HEK293 (cell line): ENCODE measurements around the gene ATP7A.
A peak's percentile ranks its signal among the peaks of the same experiment; 100 is the strongest.

Source experiments
- GFI1B ChIP-seq: fragments of 450-650 bp; formaldehyde crosslinking; IDR thresholded peaks from 2 replicates; pipeline ENCODE4 v1.5.1; 2016; ENCODE audit warnings: missing biosample characterization, missing genetic modification characterization
- MEIS1 ChIP-seq: sonication (generic); formaldehyde crosslinking; IDR thresholded peaks from 2 replicates; pipeline ENCODE4 v1.8.1; 2022; ENCODE audit warnings: missing genetic modification reagents, mild to moderate bottlenecking, borderline replicate concordance
- OVOL3 ChIP-seq: fragments of 450-650 bp; formaldehyde crosslinking; IDR thresholded peaks from 2 replicates; pipeline ENCODE4 v1.5.1; 2016; ENCODE audit warnings: missing biosample characterization, missing genetic modification characterization
- TCF7L2 ChIP-seq: IDR thresholded peaks from 2 replicates; pipeline ENCODE4 v1.6.1; 2011; ENCODE audit warnings: low read depth, mild to moderate bottlenecking, inconsistent platforms, low read length, moderate library complexity, borderline replicate concordance
- YY1 ChIP-seq: fragments of 450-650 bp; formaldehyde crosslinking; IDR thresholded peaks from 2 replicates; pipeline ENCODE4 v1.5.1; 2018; ENCODE audit warnings: missing biosample characterization, missing genetic modification characterization
- ZBTB1 ChIP-seq: fragments of 450-650 bp; formaldehyde crosslinking; IDR thresholded peaks from 2 replicates; pipeline ENCODE4 v1.5.1; 2016; ENCODE audit warnings: missing biosample characterization, missing genetic modification characterization
- ZBTB20 ChIP-seq: fragments of 450-650 bp; formaldehyde crosslinking; IDR thresholded peaks from 2 replicates; pipeline ENCODE4 v1.5.1; 2016; ENCODE audit warnings: missing biosample characterization, missing genetic modification characterization
- ZBTB21 ChIP-seq: fragments of 450-650 bp; formaldehyde crosslinking; IDR thresholded peaks from 2 replicates; pipeline ENCODE4 v1.5.1; 2017; ENCODE audit warnings: missing biosample characterization, missing genetic modification characterization
- ZNF19 ChIP-seq: fragments of 450-650 bp; formaldehyde crosslinking; IDR thresholded peaks from 2 replicates; pipeline ENCODE4; 2016; ENCODE audit warnings: missing biosample characterization, missing genetic modification characterization, low read depth
- ZNF266 ChIP-seq: fragments of 450-650 bp; formaldehyde crosslinking; IDR thresholded peaks from 2 replicates; pipeline ENCODE4 v1.5.1; 2016; ENCODE audit warnings: missing biosample characterization, missing genetic modification characterization, low read depth
- ZNF426 ChIP-seq: fragments of 450-650 bp; formaldehyde crosslinking; IDR thresholded peaks from 2 replicates; pipeline ENCODE4 v1.5.1; 2017; ENCODE audit warnings: missing biosample characterization, missing genetic modification characterization, mild to moderate bottlenecking, inconsistent platforms, moderate library complexity
- ZNF530 ChIP-seq: fragments of 450-650 bp; formaldehyde crosslinking; IDR thresholded peaks from 2 replicates; pipeline ENCODE4 v1.5.1; 2016; ENCODE audit warnings: low read depth, missing biosample characterization, missing genetic modification characterization
- ZNF623 ChIP-seq: fragments of 450-650 bp; formaldehyde crosslinking; IDR thresholded peaks from 2 replicates; pipeline ENCODE4 v1.5.1; 2016; ENCODE audit warnings: missing biosample characterization, missing genetic modification characterization
- ZNF660 ChIP-seq: fragments of 450-650 bp; IDR thresholded peaks from 2 replicates; pipeline ENCODE4 v1.5.1; 2018; ENCODE audit warnings: missing biosample characterization, mild to moderate bottlenecking, missing genetic modification characterization
- ZNF670 ChIP-seq: fragments of 450-650 bp; formaldehyde crosslinking; IDR thresholded peaks from 2 replicates; pipeline ENCODE4 v1.5.1; 2016; ENCODE audit warnings: missing biosample characterization, missing genetic modification characterization, low read depth
- ZNF776 ChIP-seq: fragments of 450-650 bp; formaldehyde crosslinking; IDR thresholded peaks from 2 replicates; pipeline ENCODE4 v1.5.0; 2017; ENCODE audit warnings: missing biosample characterization, missing genetic modification characterization, borderline replicate concordance
- ZNF785 ChIP-seq: fragments of 450-650 bp; formaldehyde crosslinking; IDR thresholded peaks from 2 replicates; pipeline ENCODE4 v1.5.1; 2016; ENCODE audit warnings: missing biosample characterization, missing genetic modification characterization
- TF ChIP-seq, protein P1 (sequence below): fragments of 450-650 bp; formaldehyde crosslinking; IDR thresholded peaks from 2 replicates; pipeline ENCODE4 v1.5.1; 2017; ENCODE audit warnings: missing biosample characterization, mild to moderate bottlenecking, missing genetic modification characterization, moderate library complexity
- TF ChIP-seq, protein P2 (sequence below): fragments of 450-650 bp; formaldehyde crosslinking; IDR thresholded peaks from 2 replicates; pipeline ENCODE4 v1.5.1; 2016; ENCODE audit warnings: missing biosample characterization, missing genetic modification characterization
- TF ChIP-seq, protein P3 (sequence below): IDR thresholded peaks from 2 replicates; pipeline ENCODE4 v1.6.1; 2011; ENCODE audit warnings: mild to moderate bottlenecking, low read depth, low read length, borderline replicate concordance
- TF ChIP-seq, protein P4 (sequence below): sonication (generic); formaldehyde crosslinking; IDR thresholded peaks from 2 replicates; pipeline ENCODE4 v1.8.1; 2022; ENCODE audit warnings: mild to moderate bottlenecking, moderate library complexity, missing genetic modification reagents
- TF ChIP-seq, protein P5 (sequence below): fragments of 450-650 bp; formaldehyde crosslinking; IDR thresholded peaks from 2 replicates; pipeline ENCODE4 v1.5.1; 2016; ENCODE audit warnings: missing biosample characterization, missing genetic modification characterization
- TF ChIP-seq, protein P6 (sequence below): fragments of 450-650 bp; formaldehyde crosslinking; IDR thresholded peaks from 2 replicates; pipeline ENCODE4 v1.5.1; 2016; ENCODE audit warnings: missing biosample characterization, missing genetic modification characterization, borderline replicate concordance
- TF ChIP-seq, protein P7 (sequence below): fragments of 450-650 bp; formaldehyde crosslinking; IDR thresholded peaks from 2 replicates; pipeline ENCODE4 v1.5.1; 2016; ENCODE audit warnings: missing biosample characterization, missing genetic modification characterization
- TF ChIP-seq, protein P8 (sequence below): fragments of 450-650 bp; formaldehyde crosslinking; IDR thresholded peaks from 2 replicates; pipeline ENCODE4 v1.5.1; 2016; ENCODE audit warnings: missing biosample characterization, missing genetic modification characterization

Gene ATP7A

DNA sequence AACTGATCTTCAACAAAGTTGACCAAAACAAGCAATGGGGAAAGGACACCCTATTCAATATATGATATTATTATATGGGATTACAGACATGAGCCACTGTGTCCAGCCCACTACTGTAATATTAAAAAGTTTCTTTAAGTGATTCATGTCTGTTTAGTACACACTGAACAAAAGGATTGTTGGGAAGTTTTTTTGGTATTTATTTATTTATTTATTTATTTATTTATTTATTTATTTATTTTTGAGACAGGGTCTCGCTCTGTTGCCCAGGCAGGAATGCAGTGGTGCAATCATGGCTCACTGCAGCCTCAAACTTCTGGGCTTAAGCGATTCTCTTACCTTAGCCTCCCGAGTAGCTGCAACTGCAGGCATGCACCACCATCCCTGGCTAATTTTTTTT, 117.3 kb downstream of the ATP7A start (continued):
- TF ChIP-seq ZNF670 (tag by site-specific recombination) (no peak), ZNF266 (tag by site-specific recombination) (peak; percentile 79; the same call in 1 of the 2 replicates), ZNF623 (tag by site-specific recombination) (peak; percentile 74), ZBTB20 (no peak), ZNF785 (no peak), ZBTB1 (peak; percentile 73; the same call in 1 of the 2 replicates), YY1 (tag by site-specific recombination) (no peak), MEIS1 (no peak), ZBTB21 (tag by site-specific recombination) (0 out of 2 replicates have a peak, but pooled peaks have one; percentile 23), GFI1B (tag by site-specific recombination) (0 out of 2 replicates have a peak, but pooled peaks have one; percentile 35), TCF7L2 (no peak), ZNF660 (tag by site-specific recombination) (no peak), ZNF776 (tag by site-specific recombination) (no peak), OVOL3 (no peak), ZNF19 (tag by site-specific recombination) (0 out of 2 replicates have a peak, but pooled peaks have one; percentile 35), ZNF530 (tag by site-specific recombination) (no peak), ZNF426 (tag by site-specific recombination) (peak; percentile 96)
- TF ChIP-seq, protein P1, sequence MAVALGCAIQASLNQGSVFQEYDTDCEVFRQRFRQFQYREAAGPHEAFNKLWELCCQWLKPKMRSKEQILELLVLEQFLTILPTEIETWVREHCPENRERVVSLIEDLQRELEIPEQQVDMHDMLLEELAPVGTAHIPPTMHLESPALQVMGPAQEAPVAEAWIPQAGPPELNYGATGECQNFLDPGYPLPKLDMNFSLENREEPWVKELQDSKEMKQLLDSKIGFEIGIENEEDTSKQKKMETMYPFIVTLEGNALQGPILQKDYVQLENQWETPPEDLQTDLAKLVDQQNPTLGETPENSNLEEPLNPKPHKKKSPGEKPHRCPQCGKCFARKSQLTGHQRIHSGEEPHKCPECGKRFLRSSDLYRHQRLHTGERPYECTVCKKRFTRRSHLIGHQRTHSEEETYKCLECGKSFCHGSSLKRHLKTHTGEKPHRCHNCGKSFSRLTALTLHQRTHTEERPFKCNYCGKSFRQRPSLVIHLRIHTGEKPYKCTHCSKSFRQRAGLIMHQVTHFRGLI (tag by site-specific recombination) = no peak
- TF ChIP-seq, protein P2, sequence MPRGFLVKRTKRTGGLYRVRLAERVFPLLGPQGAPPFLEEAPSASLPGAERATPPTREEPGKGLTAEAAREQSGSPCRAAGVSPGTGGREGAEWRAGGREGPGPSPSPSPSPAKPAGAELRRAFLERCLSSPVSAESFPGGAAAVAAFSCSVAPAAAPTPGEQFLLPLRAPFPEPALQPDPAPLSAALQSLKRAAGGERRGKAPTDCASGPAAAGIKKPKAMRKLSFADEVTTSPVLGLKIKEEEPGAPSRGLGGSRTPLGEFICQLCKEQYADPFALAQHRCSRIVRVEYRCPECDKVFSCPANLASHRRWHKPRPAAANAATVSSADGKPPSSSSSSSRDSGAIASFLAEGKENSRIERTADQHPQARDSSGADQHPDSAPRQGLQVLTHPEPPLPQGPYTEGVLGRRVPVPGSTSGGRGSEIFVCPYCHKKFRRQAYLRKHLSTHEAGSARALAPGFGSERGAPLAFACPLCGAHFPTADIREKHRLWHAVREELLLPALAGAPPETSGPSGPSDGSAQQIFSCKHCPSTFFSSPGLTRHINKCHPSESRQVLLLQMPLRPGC = no peak
- TF ChIP-seq, protein P3, sequence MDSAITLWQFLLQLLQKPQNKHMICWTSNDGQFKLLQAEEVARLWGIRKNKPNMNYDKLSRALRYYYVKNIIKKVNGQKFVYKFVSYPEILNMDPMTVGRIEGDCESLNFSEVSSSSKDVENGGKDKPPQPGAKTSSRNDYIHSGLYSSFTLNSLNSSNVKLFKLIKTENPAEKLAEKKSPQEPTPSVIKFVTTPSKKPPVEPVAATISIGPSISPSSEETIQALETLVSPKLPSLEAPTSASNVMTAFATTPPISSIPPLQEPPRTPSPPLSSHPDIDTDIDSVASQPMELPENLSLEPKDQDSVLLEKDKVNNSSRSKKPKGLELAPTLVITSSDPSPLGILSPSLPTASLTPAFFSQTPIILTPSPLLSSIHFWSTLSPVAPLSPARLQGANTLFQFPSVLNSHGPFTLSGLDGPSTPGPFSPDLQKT = no peak
- TF ChIP-seq, protein P4, sequence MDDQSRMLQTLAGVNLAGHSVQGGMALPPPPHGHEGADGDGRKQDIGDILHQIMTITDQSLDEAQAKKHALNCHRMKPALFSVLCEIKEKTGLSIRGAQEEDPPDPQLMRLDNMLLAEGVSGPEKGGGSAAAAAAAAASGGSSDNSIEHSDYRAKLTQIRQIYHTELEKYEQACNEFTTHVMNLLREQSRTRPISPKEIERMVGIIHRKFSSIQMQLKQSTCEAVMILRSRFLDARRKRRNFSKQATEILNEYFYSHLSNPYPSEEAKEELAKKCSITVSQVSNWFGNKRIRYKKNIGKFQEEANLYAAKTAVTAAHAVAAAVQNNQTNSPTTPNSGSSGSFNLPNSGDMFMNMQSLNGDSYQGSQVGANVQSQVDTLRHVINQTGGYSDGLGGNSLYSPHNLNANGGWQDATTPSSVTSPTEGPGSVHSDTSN (CRISPR knock-in tag) = no peak
- TF ChIP-seq, protein P5, sequence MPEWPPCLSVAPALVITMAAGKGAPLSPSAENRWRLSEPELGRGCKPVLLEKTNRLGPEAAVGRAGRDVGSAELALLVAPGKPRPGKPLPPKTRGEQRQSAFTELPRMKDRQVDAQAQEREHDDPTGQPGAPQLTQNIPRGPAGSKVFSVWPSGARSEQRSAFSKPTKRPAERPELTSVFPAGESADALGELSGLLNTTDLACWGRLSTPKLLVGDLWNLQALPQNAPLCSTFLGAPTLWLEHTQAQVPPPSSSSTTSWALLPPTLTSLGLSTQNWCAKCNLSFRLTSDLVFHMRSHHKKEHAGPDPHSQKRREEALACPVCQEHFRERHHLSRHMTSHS = no peak
- TF ChIP-seq, protein P6, sequence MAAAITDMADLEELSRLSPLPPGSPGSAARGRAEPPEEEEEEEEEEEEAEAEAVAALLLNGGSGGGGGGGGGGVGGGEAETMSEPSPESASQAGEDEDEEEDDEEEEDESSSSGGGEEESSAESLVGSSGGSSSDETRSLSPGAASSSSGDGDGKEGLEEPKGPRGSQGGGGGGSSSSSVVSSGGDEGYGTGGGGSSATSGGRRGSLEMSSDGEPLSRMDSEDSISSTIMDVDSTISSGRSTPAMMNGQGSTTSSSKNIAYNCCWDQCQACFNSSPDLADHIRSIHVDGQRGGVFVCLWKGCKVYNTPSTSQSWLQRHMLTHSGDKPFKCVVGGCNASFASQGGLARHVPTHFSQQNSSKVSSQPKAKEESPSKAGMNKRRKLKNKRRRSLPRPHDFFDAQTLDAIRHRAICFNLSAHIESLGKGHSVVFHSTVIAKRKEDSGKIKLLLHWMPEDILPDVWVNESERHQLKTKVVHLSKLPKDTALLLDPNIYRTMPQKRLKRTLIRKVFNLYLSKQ = peak; percentile 80; the same call in 1 of the 2 replicates
- TF ChIP-seq, protein P7, sequence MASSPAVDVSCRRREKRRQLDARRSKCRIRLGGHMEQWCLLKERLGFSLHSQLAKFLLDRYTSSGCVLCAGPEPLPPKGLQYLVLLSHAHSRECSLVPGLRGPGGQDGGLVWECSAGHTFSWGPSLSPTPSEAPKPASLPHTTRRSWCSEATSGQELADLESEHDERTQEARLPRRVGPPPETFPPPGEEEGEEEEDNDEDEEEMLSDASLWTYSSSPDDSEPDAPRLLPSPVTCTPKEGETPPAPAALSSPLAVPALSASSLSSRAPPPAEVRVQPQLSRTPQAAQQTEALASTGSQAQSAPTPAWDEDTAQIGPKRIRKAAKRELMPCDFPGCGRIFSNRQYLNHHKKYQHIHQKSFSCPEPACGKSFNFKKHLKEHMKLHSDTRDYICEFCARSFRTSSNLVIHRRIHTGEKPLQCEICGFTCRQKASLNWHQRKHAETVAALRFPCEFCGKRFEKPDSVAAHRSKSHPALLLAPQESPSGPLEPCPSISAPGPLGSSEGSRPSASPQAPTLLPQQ (tag by site-specific recombination) = no peak
- TF ChIP-seq, protein P8, sequence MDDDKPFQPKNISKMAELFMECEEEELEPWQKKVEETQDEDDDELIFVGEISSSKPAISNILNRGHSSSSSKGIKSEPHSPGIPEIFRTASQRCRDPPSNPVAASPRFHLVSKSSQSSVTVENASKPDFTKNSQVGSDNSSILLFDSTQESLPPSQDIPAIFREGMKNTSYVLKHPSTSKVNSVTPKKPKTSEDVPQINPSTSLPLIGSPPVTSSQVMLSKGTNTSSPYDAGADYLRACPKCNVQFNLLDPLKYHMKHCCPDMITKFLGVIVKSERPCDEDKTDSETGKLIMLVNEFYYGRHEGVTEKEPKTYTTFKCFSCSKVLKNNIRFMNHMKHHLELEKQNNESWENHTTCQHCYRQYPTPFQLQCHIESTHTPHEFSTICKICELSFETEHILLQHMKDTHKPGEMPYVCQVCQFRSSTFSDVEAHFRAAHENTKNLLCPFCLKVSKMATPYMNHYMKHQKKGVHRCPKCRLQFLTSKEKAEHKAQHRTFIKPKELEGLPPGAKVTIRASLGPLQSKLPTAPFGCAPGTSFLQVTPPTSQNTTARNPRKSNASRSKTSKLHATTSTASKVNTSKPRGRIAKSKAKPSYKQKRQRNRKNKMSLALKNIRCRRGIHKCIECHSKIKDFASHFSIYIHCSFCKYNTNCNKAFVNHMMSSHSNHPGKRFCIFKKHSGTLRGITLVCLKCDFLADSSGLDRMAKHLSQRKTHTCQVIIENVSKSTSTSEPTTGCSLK (tag by site-specific recombination) = no peak
